ENCODE measurements around the gene HCN2. TPM values are rescaled to one million over a fixed set of nuclear protein-coding genes. Genes with fewer than 3 reads are reported as not detected.
A peak's percentile ranks its signal among the peaks of the same experiment; 100 is the strongest.

The HCN2 gene
- total and polyA plus RNA-seq, 2 of the 13 experiments (the other 11 are each of a cell fraction or from before 2014, with no cell fraction given) = 0.01 TPM; not detected in 1

- Histone ChIP-seq H2AFZ (ENCODE audit: low read length) (no peak overlapping the region), H4K20me1 (ENCODE audit: insufficient read depth, low read length) (peaks cover 93% of the 10 kb centered on the region), H3K27me3 (ENCODE audit: control insufficient read depth in 1 of 2, insufficient read depth in 2 of 2, low read length in 2 of 2) (no peaks in the 10 kb centered on the region; a peak in 1 of 5 replicates), H3K27ac (ENCODE audit: extremely low read length, insufficient read depth, low read length) (no peak overlapping the region), H3K36me3 (replicated peaks in 1 of 2; ENCODE audit: control insufficient read depth in 1 of 2, insufficient read depth in 2 of 2, low read length in 2 of 2) (peaks cover 20 to 54% of the 10 kb centered on the region in 2 experiments), H3K4me2 (ENCODE audit: low read depth, low read length) (no peak overlapping the region), H3K79me2 (ENCODE audit: insufficient read depth, low read length) (peaks cover 95% of the 10 kb centered on the region), H3K9ac (ENCODE audit: insufficient read depth, low read depth, low read length) (no peak overlapping the region), H3K4me3 (replicated peaks in 1 of 3; ENCODE audit: insufficient read depth in 1 of 3, low read depth in 2 of 3, low read length in 3 of 3) (no peak overlapping the region), H3K9me3 (ENCODE audit: low read length) (no peaks in the 10 kb centered on the region), H3K4me1 (ENCODE audit: insufficient read depth, low read length) (peaks cover 42% of the 10 kb centered on the region)
- intact Hi-C loops (cut with micrococcal nuclease; ENCODE audit: unreplicated experiment) (no loop called here), in situ Hi-C loops (cut with HindIII; ENCODE audit: extremely low pct_ligation_motif_present, low pct_unique_long_range_greater_than_20kb) (no loop called here)
- ATAC-seq (no peak), DNase-seq (ENCODE audit: low spot score) (no peak), FAIRE-seq (no peak)
- WGBS (ENCODE audit: low lambda C conversion rate) = 94% methylated on average over 35 of the region's 43 CpGs
- no TSS peak for BruUV-seq (replicated peaks)
- POLR2A ChIA-PET = no interaction called here
- TF ChIP-seq AKAP8 (CRISPR knock-in tag; IDR thresholded peaks at IDR 0.05) (0 out of 2 replicates have a peak, but pooled peaks have one; percentile 36), ZNF205 (CRISPR knock-in tag; IDR thresholded peaks at IDR 0.05) (no peak), ATF6 (CRISPR knock-in tag; conservative IDR thresholded peaks at IDR 0.05) (no peak), AGO2 (optimal IDR thresholded peaks at IDR 0.05; ENCODE audit: low read depth, low read length) (peak; percentile 70), TFAP4 (IDR thresholded peaks at IDR 0.05; ENCODE audit: borderline replicate concordance, low read depth) (peak; percentile 40; the same call in 1 of the 2 replicates), RBFOX2 (IDR thresholded peaks at IDR 0.05; ENCODE audit: low read depth, low read length) (peak; percentile 80), HNRNPL (IDR thresholded peaks at IDR 0.05; ENCODE audit: low read depth, low read length) (0 out of 2 replicates have a peak, but pooled peaks have one; percentile 11)
- TF ChIP-seq, protein P1, sequence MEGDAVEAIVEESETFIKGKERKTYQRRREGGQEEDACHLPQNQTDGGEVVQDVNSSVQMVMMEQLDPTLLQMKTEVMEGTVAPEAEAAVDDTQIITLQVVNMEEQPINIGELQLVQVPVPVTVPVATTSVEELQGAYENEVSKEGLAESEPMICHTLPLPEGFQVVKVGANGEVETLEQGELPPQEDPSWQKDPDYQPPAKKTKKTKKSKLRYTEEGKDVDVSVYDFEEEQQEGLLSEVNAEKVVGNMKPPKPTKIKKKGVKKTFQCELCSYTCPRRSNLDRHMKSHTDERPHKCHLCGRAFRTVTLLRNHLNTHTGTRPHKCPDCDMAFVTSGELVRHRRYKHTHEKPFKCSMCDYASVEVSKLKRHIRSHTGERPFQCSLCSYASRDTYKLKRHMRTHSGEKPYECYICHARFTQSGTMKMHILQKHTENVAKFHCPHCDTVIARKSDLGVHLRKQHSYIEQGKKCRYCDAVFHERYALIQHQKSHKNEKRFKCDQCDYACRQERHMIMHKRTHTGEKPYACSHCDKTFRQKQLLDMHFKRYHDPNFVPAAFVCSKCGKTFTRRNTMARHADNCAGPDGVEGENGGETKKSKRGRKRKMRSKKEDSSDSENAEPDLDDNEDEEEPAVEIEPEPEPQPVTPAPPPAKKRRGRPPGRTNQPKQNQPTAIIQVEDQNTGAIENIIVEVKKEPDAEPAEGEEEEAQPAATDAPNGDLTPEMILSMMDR (CRISPR knock-in tag; IDR thresholded peaks at IDR 0.05) = peak; percentile 16; the same call in 1 of the 2 replicates
- CTCF ChIA-PET (ENCODE audit: low intra/inter-chr PET ratio, low total read pairs) = no interaction called here
Observed at GRCh38 chr19:656751-657559, 67.3 kb downstream of the HCN2 start.

Measured in HepG2 (cell line).